GM20431 (cell line): ENCODE data around the gene NOL4L.

Experiments
- in situ Hi-C: fragments of 300-500 bp; cut with MseI, MboI; formaldehyde crosslinking; loops from one replicate; pipeline ENCODE4 v1.15.0; 2020; ENCODE audit warnings: low sequenced_read_pairs; ENCODE audit not compliant: unreplicated experiment

NOL4L gene

DNA sequence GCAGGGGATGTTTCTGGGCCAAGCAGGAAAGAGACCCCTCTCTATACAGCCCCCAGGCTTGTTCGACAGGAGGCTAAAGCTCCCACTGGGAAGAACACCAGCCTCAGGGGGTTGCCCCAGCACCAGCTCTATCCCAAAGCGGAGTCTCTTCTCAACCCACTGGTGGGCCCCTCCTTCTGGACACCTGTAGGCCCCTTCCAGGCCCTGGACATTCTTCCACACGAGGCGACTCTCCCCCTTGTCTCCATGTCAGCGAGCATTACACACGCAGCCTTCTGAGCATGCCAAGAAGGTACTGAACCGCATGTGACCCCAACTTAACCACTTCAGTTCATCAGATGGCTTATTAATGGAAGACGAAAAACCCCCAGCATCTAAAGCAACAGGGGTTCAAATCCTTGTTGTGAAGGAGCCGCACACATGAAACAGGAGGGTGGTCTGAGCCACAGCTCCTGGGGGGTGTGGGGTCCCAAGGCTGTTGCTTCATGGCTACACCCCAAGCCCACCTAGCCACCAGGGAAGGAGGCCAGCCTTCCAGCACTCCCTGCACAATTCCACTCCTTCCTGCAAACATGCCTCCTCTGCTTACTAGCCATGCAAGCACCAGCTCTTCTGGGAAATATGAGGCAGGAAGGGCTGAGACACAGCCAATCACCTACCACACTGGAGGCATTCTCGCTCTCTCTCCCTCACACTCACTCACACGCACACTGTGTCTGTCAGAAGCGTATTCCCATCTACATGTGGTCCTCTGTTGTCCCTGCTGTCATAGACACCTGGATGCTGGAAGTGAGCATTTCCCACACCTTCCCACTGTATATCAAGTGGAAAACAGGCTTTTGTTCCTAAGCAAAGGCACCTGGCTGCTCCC is 104.5 kb downstream of the NOL4L start:
- in situ Hi-C loops: no loop called here

DNA sequence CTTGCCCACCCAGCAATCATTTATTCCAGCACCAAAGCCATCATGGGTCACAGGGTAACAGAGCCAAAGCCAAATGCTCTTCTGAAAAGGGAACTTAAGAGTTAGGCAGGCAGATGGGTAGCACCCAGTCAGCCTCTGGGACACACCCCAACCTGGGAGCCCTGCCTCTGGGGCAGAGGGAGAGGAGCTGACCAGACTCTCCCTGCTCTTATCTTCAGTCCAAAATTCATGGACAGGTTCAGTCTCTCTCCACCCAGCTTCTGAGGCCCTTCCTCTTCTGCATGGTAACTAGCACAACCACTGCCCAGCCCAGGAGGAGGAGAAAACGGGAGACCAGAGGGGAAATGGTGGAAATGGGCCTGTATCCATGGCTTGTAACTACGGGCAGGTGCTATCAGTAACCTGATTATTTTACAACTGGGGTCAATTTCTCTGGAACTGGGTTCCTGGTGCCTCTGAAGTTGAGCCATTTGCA is 105.4 kb downstream of the NOL4L start:
- in situ Hi-C loops: no loop called here

- in situ Hi-C loops: no loop called here
Observed at GRCh38 chr20:32479012-32479411, 106.1 kb downstream of the NOL4L start.

- in situ Hi-C loops: no loop called here
Observed at GRCh38 chr20:32478576-32478975, 106.6 kb downstream of the NOL4L start.

- in situ Hi-C loops: no loop called here
Observed at GRCh38 chr20:32477594-32478512, 107.3 kb downstream of the NOL4L start.

DNA sequence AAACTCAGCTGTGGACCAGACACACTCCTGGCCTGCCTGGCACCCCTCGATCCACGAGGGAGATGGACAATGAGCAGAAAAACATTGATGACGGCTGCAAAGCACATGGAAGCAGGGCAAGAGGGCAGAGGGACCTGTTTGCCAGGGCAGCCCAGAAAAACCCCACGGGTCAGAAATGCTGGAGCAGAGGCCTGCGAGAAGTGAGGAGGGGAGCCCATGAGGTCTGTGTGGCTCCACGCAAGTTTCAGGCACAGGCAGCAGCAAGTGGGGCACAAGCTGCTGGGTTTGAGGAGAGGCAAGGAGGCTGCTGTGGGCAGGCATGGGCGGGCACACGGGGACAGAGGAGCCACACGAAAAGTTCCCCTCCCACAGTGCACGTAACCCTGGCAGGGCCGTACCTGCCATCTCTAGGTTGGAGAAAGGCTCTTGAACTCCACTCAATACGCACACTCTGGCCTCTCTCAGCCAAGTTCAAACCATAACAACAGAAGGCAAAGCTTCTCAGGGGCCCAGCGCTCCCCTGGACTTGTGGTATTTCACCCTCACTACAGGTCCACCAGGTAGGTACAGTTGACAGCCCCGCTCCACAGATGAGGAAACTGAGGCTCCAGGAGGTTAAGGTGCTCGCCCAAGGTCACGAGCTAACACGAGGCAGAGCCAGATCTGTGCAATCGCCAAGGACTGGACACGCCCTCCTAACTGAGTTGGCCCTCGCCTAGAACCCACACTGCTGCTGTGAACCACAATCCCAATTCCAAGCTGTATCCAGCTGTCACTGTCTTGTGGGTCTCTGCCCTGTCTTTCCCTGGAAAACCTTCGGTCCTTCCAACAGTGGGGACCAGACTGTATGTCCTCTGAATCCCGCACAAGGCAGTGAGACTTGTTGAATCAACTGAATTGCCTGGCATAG is 108.2 kb downstream of the NOL4L start:
- in situ Hi-C loops: no loop called here

DNA sequence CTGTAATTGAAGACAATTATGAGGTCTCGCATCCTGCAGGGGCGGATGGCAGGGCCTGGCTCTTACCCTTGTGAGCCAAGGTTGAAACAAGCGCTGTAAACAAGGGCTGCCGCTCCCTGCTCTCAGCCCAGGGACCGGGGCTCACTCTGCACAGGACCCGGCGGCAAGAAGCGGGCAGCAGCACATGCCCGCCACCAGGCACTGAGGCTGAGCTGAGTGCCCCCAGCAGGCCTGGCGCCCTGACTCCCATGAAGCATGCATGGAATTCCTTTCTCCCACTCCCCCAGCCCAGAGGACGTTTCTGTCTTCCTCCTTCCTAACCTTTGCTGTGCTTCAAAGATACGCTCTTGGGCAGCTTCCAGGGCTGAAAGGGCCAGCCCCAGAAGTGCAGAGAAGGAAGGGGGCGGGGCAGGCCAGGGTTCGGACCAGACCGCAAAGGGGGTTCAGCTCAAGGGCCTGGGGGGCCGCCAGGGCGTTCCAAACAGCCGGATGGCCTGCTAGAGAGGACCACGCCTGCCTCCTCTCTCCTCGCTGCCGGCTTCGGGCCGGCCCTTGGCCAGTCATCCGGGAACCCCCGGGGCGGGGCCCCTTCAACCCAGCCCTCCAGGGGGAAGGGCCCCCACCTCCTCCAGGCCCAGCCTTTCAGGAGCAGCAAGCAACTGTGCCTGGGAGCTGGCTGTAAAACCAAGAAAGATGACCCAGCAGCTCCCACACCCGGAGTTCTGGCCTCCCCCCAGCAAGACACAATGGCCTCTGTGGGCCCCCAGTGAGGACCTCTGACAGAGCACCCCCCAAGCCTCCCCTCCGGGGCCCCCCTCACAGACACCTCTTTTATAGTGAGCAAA is 109.9 kb downstream of the NOL4L start:
- in situ Hi-C loops: no loop called here

DNA sequence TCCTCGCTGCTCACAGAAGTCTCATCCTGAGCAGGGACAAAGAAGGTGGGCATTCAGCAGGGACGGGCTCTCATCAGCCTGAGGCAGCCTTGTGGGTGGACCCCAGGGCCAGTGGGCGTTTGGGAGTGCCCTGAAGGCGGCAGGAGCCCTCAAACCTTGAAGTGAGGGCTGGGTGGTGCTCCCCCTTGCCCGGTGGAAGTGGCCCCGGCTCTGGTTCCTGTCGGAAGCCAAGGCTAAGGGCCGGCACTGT is 110.5 kb downstream of the NOL4L start:
- in situ Hi-C loops: no loop called here

- in situ Hi-C loops: no loop called here
Observed at GRCh38 chr20:32474009-32474716, 111.0 kb downstream of the NOL4L start.

DNA sequence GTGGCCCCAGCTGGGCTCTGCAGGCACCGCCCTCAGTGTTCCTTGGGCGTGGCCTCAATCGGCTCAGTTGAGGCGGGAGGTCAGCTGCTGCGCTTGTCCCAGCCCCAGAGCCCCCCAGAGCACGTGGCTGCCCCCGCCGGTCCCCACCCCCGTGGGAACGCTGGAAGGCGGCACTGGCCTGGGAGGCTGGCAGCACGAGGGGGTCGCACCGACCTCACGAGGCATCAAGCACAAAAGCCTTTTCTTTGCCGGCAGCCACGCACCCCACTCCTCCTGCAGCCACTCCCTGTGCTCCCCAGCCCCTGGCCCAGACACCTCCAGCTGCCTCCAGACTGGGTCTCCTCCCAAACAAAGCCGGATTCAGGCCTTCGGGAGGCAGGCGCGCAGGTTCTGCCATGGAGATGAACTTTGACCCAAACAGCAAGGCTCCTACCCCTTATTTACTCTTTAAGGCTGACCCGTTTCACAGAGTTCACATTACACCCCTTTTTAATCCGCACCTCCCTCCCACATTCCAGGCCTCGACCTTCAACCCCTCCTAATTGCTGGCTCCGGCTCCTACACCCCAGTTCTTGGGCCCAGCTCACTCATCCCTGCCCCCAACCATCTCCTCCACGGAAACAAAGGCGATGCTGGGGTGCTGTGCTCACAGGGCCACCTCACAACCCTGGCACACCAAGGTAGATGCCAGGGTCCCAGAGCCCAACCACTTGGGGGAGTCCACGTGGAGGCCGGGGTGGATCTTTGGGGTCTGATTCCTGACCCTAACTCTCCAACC is 111.7 kb downstream of the NOL4L start:
- in situ Hi-C loops: no loop called here

GRCh38 chr20:32472581-32473207 is 112.4 kb downstream of the NOL4L start:
- in situ Hi-C loops: no loop called here

DNA sequence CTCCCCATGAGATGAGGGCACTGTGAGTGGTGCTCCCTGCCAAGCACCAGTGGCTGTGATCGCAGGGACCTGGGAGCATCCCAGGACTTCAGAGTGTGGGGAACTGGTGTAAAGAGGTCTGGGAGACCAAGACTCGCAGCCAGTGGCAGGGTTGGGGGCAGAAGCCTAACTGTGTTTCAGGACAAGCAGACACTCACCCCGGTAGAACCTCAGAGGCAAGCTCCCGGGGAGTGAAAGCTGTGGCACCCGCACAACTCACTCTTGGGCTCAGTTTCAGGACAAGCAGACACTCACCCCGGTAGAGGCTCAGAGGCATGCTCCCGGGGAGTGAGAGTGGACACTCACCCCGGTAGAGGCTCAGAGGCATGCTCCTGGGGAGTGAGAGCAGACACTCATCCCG is 114.2 kb downstream of the NOL4L start:
- in situ Hi-C loops: no loop called here

- in situ Hi-C loops: no loop called here
Observed at GRCh38 chr20:32470025-32470861, 114.9 kb downstream of the NOL4L start.

DNA sequence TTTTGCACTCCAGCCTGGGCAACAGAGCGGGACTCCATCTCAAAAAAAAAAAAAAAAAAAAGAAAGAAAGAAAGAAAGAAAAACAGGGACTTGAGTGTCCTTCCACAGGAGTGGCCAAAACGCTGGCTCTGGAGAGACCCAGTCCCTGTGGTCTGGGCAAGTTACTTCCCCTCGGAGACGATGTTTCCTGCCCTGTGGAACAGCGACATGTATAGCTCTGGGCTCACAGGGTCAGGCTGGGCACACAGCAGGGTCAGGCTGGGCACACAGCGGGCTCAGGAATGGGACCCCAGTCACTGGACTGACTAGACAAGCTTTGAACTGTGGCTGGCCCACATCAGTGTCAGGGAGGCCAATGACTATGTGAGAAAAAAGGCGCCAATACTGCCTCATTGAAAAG is 116.3 kb downstream of the NOL4L start:
- in situ Hi-C loops: no loop called here

- in situ Hi-C loops: no loop called here
Observed at GRCh38 chr20:32468313-32468640, 116.9 kb downstream of the NOL4L start.

DNA sequence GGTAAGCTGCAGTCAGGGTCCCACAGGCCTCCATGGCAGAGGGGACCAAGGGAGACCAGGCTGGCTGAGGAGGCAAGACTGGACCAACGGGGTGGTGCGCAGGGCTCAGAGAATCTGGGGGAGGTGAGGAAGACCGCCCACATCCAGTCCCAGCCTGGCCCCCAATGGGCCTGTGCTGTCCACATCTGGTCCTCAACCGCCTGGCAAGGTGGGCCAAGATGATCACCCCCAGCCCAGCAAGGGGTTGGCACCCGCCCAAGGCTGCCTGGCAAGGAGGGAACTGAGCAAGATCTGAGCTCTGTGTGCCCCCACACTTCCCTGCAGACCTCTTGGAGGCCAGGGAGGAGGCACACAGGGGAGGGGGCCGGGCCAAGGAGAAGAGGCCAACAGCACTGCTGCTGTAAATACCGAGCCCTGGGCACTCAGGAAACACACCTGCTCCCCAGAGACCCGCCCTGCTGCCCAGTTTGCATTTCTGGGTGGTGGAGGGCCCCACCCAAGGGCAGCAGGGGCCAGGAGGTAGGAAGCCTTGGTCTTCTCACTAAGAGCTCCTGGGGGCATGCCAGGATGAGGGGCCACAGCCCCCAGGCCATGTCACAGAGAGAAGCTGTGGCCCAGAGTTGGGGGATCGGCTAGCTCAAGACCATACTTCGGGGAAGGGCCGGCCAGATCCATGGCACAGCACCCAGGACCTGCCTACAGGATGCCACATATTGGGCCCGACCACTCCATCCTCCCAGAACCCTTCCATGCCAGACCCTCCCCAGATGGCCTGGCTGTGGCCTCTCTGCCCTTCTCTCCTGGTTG is 117.4 kb downstream of the NOL4L start:
- in situ Hi-C loops: no loop called here
